ENCODE data around the gene ERMP1.
"Not testable (repeated sequence)": the region's sequence is repeated elsewhere in the genome, so short reads cannot be mapped to it uniquely, and the experiment has no call there.

The ERMP1 gene

GRCh38 chr9:5815461-5815860, 17.5 kb downstream of the ERMP1 start:
- no peak for DNase-seq

- no peak for DNase-seq
Measured at GRCh38 chr9:5813824-5814223, 19.1 kb downstream of the ERMP1 start.

- no peak for DNase-seq
Measured at GRCh38 chr9:5811751-5812150, 21.2 kb downstream of the ERMP1 start.

GRCh38 chr9:5805478-5805877, 27.4 kb downstream of the ERMP1 start:
- no peak for DNase-seq

GRCh38 chr9:5801739-5802113, 31.2 kb downstream of the ERMP1 start:
- no peak for DNase-seq

- DNase-seq = no peak
Measured at GRCh38 chr9:5800969-5801738, 31.8 kb downstream of the ERMP1 start.

- not testable (repeated sequence) for DNase-seq
Measured at GRCh38 chr9:5800378-5800777, 32.5 kb downstream of the ERMP1 start.

GRCh38 chr9:5799314-5799713, 33.6 kb downstream of the ERMP1 start:
- no peak for DNase-seq

- no peak for DNase-seq
Measured at GRCh38 chr9:5798581-5798980, 34.3 kb downstream of the ERMP1 start.

- DNase-seq = no peak
Measured at GRCh38 chr9:5796298-5796697, 36.6 kb downstream of the ERMP1 start.

- DNase-seq = no peak
Measured at GRCh38 chr9:5793812-5794211, 39.1 kb downstream of the ERMP1 start.

GRCh38 chr9:5791870-5792269, 41.0 kb downstream of the ERMP1 start:
- no peak for DNase-seq

GRCh38 chr9:5790923-5791322, 42.0 kb downstream of the ERMP1 start:
- no peak for DNase-seq

- no peak for DNase-seq
Measured at GRCh38 chr9:5789489-5789888, 43.4 kb downstream of the ERMP1 start.

GRCh38 chr9:5787759-5788302, 45.1 kb downstream of the ERMP1 start:
- no peak for DNase-seq

GRCh38 chr9:5787220-5787619, 45.7 kb downstream of the ERMP1 start:
- DNase-seq = no peak

GRCh38 chr9:5786370-5787127, 46.4 kb downstream of the ERMP1 start:
- DNase-seq = no peak

- DNase-seq = no peak
Measured at GRCh38 chr9:5784526-5785315, 48.2 kb downstream of the ERMP1 start.

- DNase-seq = no peak
Measured at GRCh38 chr9:5783982-5784381, 48.9 kb downstream of the ERMP1 start.

- DNase-seq = not testable (repeated sequence)
Measured at GRCh38 chr9:5783420-5783819, 49.5 kb downstream of the ERMP1 start.

GRCh38 chr9:5779705-5780218, 53.2 kb downstream of the ERMP1 start:
- not testable (repeated sequence) for DNase-seq

GRCh38 chr9:5778805-5779204, 54.1 kb downstream of the ERMP1 start:
- no peak for DNase-seq
